HG03571 (cell line): Measurements from ENCODE around the gene UNC5A.

Experiments
- ATAC-seq: cut with Tn5 transposase; IDR thresholded peaks from one replicate; pipeline ENCODE4 v1.9.1; 2021; ENCODE audit not compliant: unreplicated experiment

Gene UNC5A

GRCh38 chr5:176799488-176799887, 10.9 kb upstream of the UNC5A start:
- no peak for ATAC-seq

DNA sequence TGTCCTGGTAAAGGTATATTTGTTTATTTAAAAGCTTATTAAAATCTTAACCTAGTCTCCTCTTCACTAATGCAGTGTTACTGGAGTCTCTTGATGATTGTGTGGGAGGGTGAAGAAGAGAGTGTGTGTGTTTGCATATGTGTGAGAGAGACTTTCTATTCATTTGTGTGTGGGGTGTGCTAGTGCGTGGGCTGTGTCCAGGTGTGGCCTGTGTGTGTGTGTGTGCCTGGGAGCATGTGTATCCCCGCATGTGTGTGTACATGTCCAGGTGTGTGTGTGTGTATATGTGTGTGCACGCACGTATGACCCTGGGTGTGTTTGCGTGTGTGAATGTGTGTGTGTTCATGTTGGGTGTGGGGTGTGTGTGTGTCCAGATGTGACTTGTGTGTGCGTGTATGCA, 10.3 kb upstream of the UNC5A start:
- no peak for ATAC-seq

DNA sequence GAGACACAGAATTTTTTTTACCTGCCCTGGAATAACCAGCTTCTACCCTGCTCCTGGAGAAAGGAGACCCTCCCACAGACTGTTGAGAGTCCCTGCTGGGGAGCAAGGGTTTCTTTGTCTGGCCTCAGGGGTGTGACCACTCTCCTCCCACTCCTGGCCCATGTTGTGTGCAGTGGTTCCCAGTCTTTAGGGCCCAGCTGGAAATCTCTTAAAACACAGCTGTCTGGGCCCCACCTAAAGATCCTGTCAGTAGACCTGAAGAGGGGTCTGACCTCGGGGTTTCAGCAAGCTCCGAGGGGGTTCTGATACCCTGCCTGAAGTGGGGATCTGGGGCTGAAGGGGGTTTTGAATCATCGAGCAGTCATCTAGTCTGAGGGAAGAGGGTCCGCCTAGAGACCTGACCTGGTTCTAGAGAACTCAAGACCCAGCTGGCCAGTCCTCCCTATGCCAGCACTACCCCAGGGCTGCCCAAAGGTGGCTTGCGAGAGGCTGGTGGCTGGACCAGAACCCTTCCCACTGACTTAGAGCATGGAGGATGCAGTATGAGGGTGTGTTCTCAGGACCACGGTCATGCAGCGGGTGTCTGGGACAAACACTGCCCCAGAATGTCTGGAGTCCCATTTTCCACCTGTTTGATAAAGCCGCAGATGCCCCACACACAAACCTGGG, 8.1 kb upstream of the UNC5A start:
- ATAC-seq, result no peak

DNA sequence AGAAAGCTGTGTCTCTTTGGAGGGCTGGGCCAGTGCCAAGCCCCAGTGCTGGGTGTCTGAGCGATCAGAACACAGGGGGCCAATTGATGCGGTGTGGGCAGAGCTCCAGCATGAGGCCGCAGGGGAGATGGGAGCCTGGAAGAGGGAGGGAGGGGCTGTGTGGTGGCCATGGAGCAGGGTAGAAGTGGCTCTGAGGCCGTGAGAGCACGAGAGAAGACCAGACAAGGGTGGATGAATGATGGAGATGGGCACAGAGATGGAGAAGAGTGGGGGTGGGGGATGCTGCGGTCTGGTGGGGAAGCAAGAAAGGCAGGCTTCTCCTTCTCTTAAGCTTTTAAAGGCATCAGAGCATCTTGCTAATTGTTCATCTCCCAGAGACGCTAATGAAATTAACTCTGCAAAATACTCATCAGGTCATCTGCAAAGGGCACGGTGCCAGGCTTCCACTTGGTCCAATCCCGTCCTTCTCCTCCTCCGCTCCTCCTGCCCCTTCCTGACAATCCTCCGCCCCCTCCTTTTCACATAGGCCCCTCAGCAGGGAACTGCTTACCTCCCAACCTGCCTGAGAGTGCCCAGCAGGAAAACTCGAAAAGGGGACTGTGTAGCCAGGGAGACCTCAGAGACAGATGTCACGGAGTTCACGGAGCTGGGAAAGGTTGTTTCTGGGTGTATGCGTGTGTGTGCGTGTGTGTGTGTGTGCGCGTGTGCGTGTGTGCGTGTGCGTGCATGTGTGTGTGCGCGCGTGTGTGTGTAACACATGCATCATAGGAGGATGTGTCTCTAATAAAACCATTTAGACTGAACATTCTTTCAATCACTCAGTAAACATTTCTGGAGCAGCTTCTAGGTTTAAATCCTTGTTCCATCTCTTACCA, 7.1 kb upstream of the UNC5A start:
- no peak for ATAC-seq

DNA sequence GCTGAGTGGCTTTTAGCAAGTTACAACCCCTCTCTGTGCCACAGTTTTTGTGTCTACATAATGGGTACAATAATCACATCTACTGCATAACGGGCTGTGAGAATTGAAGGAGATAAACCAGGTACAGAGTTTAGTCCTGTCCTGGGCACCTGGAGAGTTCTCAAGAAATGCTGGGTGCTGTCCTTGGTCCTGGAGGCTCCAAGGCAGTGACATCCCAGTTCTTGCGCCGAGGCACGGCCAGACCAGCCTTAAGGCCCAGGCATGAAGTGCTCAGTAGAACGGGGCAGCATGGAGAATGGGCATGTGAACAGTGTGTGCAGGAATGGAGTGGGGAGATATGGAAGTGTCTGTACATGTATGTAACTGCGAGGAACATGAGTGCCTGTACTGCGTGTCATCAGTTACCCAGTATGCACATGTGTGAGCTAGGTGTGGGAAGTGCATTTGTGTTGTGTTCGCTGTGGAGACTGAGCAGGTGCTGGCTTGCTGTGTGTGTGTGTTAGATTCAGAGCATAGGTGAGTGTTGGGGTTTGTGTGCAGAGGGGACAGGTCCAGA, 6.3 kb upstream of the UNC5A start:
- ATAC-seq, result no peak

DNA sequence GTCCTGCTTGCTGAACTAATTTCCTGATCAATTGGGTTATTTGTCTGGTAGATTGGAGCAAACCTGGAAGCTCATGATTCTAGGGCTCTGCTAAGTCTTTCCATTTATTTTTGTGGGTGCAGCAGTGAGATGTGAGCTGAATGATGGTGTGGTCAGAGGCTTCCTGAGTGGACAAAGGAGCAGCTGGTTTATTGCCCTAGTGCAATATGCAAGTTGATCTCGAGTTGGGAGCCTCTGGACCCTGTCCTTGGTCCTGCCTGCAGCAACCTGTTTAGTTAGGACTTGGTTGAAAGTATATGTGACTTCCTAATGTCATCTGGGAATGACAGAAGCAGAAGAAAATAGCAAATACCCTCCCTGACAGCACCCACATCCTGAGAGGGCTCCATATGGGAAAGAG, 4.2 kb upstream of the UNC5A start:
- ATAC-seq, result no peak

GRCh38 chr5:176809544-176810080, 747 bp upstream of the UNC5A start:
- no peak for ATAC-seq

DNA sequence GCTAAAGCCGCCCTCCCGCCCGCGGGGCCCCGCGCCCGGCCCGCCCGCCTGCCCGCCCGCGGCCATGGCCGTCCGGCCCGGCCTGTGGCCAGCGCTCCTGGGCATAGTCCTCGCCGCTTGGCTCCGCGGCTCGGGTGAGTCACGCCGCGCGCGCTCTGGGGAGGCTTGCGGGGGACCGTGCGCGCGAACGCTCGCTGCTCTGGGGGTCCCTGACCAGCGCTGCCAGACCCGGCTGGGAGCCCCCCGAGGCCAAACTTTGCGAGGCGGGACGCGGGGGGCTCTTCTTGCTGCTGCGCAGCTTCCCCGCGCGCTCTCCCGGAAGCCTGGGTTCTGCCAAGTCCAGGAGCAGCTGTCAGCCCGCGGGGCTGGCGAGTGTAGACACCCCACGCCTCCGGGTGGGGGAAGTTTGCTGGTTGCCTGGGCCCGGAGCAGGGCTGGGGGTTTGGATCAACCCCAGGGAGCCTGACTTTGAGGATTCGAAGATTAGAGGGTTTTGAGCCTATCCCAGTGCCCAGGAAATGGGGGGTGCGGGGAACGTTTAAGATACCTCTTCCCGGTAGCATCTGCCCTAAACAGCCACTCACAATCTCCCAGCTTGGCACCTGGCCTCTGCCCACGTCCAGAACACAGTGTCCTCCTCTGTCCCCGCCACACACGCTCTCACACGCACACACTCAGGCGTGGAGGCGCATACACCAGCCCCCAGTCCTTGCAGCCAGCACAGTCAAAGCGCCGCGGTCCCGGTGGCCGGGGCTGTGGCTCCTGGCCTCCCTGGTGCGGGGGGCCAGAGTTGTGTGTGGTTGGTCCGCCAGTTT, 535 bp downstream of the UNC5A start:
- no peak for ATAC-seq

DNA sequence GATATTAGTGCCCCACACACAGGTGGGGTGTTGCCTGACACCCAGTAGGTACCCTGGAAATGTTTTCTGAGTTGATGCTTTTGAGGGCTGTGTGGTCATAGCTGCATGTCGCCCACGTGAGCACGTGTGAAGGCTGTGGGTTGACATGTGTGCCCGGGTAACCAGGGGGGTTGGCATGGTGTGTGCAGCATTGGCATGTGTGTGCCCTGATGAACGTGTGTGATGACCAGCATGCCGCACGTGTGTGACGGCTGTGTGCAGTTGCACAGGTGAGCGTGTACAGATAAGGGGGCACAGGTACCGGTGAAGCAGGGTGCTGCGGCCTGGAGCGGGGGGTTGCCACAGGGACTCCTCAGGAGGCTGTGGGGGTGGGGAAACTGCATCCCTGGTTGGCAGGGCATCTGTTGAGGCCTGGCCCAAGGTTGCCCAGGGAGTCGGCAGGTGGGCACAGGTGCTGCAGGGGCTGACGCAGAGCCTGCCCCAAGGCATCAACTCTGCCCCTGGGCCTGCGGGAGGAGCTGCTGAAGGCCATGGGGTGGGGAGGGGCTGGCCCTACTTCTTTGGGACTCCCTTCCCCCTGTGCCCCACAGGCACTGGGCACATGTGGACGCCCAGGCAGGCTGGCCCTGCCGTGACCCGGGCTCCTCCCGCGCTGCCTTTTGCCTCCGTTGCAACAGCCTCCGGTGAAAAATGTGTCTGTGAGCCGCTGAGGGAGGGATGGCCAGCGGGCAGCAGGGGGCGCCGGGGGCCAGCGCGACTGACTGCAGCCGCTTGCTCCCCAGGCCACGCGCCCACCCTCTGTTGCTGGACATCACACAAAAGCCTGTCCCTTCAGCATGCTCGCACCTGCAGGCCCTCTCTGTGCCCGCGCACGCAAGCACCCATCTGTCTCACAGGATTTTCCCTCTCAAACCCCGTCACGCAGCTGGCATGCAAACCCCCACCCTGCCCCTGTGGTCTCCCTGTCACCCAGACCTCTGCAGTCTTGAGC, 2.2 kb downstream of the UNC5A start:
- ATAC-seq, result no peak

GRCh38 chr5:176813587-176814312, 3.4 kb downstream of the UNC5A start:
- no peak for ATAC-seq

DNA sequence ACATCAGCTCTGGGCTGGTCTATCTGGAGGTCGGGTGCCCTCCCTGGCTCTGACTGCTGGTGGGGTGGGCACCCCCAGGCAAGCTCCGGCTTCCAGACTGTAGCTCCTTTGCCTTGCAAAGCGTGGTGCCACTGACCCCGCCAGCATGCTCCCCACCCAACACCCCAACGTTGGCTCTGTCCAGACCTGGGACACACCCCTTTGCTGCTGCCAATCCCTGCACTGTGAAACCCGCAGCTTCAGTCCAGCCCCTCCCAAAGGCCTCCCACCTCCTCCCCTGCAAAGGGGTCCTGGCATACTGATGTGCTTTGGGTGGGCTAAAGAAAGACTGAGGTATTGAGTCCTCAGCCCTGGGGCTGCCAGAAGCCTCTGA, 3.9 kb downstream of the UNC5A start:
- ATAC-seq, result no peak

- ATAC-seq, result no peak
Measured at GRCh38 chr5:176814836-176815438, 4.6 kb downstream of the UNC5A start.

DNA sequence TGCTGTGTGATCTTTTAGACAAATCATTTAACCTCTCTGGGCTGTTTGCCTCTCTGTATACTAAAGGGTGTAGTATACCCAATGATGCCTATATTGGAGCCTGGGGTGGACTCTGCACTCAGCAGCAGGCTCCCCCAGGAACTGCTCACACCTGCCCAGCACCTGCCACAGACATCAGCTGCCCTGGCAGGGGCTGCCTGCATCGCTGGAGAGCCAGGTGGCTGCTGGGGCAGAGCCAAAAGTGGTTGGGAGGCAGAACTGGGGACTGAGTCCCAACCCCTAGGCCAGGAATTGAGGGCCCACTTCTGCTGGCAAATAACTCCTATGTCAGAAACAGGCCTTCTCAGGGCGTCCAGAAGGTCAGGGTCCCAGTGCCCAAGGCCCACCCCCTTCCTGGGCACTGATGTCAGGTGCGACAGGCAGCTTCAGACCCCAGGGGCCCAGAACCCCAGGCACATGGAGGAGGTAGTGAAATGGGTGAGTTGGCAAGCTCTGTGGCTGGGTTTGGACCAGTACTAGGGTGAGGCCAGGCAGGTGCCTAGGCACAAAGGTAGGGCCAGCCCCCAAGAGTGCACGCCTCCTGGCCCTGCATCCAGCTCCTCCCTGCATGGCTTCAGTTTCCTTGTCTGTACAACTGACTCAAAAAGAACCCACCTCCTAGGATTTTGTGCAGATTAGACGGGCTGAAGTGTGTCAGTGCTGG, 5.8 kb downstream of the UNC5A start:
- no peak for ATAC-seq

DNA sequence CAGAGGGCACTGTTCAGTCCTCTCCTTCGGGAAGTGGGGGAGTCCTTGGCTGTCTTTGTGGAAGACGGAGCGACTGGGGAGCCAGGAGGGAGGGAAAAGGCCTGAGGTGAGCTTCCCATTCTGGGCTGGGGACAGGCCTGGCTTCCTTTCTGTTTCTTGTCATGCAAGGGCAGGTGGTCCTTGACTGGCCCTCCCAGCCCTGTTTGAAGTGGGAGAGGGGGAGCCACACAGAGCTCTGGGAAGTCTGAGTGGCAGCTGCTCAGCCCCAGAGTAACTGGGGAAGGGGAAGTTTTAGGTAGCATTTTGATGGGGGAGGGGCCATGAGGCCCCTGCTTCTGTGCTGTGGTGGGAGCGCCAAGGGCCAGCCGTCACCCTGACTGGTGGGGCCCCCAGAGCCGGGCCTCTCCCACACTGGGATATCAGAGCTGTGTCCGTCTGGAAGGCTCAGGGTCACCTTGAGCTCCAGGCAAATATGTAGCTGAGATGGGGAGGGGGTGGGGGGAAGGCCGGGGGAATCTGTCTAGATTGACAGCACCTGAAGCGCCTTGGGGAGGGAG, 6.5 kb downstream of the UNC5A start:
- no peak for ATAC-seq

- no peak for ATAC-seq
Measured at GRCh38 chr5:176817369-176817840, 7.0 kb downstream of the UNC5A start.

DNA sequence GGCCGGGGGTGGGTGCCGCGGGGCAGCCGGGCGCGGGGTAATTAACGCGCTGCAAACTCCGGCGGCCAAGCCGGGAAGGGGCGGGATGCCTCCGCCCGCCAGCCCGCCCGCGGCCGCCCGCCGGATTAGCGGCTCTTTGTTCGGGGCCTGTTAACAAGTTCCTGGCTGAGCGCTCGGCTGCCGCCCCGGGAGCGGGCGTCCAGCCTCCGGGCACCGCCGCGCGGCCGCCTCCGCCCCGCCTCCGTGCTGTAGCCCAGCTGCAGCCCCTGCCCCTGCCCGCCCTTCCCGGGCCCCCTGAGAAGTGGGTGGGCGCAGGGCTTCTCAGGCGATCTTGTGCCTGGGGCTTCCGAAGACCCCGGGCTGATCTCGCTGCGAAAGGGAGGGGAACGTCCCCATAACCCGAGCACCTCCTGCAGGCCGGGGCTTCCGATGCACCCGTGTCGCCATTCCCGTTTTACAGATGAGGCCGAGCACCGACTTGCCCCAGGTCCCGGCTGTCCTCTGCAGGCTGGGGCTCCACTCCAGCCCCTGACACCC, 7.5 kb downstream of the UNC5A start:
- ATAC-seq, result peak; percentile 32

DNA sequence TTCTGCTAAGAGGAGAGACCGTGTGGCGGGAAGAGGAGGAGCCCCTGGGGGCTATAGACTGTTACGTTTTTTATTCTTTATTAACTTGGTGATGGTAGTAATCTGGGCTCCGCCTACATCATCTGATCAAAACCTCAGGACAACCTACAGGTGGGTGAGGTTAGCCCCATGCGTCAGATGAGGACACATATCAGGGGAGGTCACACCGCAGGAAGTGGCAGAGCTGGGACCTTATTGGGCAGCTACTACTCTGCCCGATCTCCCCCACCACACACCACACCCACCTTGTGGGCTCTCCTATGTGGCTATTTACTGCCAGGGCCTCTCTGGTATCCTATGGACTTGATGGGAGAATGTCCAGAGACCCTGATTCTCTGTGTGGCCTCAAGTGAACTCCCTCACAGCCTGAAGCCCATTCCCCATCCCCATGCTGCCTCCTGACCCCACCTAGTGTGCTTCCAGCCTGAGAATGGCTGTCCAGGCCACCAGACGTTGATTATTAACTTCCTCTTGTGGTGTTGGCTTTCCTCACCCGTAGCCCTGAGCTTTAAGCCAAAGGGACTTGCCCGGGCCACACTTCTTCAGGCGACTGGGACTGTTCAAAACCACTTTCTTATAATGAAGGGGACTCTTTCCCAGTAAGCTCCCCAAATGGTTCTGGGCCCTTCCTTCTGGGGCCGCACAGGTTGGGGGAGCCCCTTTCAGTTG, 8.2 kb downstream of the UNC5A start:
- ATAC-seq, result peak; percentile 70
